ENCODE measurements around the gene OSBPL6. TPM values are rescaled to one million over a fixed set of nuclear protein-coding genes. Genes with fewer than 3 reads are reported as not detected.
"Not testable (repeated sequence)": the region's sequence is repeated elsewhere in the genome, so short reads cannot be mapped to it uniquely, and the experiment has no call there.

Gene OSBPL6
- total and polyA plus RNA-seq, 3 donors from 2014 or later, result 1.7 to 3.8 (median 2.6) TPM

DNA sequence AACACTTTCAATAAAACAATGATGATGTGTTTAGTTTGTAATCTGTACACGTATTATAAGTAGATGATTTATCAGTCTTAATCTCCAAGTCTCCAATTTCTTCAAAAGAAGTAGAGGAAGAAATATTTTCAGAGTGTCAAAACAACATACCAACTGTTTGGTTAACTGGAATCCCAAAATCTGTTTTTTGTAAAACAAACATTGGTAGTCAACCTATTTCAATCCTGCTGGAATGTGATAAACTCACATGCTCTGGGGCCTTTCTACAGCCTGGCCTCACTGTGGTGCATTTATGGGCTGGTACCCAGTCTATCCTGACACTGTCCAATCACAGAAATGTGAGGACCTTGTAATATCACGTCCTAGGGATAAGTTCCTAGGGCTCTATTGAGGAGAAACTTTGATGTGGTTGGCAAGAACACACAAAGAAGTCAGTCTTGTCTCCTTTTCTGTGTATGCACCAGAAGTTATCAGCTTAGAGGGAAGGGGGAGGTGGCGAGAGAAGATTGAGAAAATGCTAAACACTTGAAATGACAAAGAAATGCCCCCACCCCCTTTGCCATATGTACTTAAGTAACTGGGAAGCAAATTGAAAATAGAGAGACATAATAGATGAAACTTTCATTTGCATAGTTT is 209.5 kb downstream of the OSBPL6 start:
- H3K9me3 ChIP-seq, result no peaks in the 10 kb centered on the region
- intact Hi-C loops (cut with DNase I; ENCODE audit: low total_unique reads), result no loop called here
- TF ChIP-seq, protein P1, sequence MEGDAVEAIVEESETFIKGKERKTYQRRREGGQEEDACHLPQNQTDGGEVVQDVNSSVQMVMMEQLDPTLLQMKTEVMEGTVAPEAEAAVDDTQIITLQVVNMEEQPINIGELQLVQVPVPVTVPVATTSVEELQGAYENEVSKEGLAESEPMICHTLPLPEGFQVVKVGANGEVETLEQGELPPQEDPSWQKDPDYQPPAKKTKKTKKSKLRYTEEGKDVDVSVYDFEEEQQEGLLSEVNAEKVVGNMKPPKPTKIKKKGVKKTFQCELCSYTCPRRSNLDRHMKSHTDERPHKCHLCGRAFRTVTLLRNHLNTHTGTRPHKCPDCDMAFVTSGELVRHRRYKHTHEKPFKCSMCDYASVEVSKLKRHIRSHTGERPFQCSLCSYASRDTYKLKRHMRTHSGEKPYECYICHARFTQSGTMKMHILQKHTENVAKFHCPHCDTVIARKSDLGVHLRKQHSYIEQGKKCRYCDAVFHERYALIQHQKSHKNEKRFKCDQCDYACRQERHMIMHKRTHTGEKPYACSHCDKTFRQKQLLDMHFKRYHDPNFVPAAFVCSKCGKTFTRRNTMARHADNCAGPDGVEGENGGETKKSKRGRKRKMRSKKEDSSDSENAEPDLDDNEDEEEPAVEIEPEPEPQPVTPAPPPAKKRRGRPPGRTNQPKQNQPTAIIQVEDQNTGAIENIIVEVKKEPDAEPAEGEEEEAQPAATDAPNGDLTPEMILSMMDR (IDR thresholded peaks at IDR 0.05), result no peak
- TF ChIP-seq POLR2A (IDR thresholded peaks at IDR 0.05), result no peak
- DNase-seq, result no peak
- no peaks in the 10 kb centered on the region for H3K27me3 ChIP-seq
- no peak overlapping the region for H3K27ac ChIP-seq
- no peak overlapping the region for H3K4me3 ChIP-seq
- WGBS, 2 donors, result 61 to 70% methylated on average over 3 of the region's 3 CpGs
- H3K4me1 ChIP-seq, result no peaks in the 10 kb centered on the region
- no peaks in the 10 kb centered on the region for H3K36me3 ChIP-seq (ENCODE audit: low read depth, missing control alignments)

DNA sequence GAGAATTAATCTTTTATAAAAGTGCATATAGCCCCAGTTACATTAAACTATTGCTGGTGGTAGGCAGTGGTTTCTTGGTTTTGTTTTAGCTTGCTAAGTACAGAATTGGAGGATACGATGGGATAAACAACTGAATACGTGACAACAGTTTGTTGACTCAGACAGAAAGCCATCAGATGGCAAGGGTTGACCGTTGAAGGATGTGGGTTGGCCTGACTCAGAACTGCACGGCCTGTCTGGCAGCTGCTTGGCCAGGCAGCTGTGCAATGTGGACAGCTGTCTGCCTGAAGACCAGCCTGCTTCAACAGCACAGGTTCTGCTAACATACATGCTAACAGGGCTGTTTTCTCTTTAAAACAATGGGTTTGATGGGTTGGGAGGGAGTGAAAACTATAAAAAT is 210.1 kb downstream of the OSBPL6 start:
- H3K27ac ChIP-seq, result no peak overlapping the region
- H3K4me3 ChIP-seq, result no peak overlapping the region
- no peaks in the 10 kb centered on the region for H3K36me3 ChIP-seq (ENCODE audit: low read depth, missing control alignments)
- TF ChIP-seq, protein P1 (IDR thresholded peaks at IDR 0.05), result no peak
- TF ChIP-seq POLR2A (IDR thresholded peaks at IDR 0.05), result no peak
- no peaks in the 10 kb centered on the region for H3K9me3 ChIP-seq
- intact Hi-C loops (cut with DNase I; ENCODE audit: low total_unique reads), result no loop called here
- H3K4me1 ChIP-seq, result no peaks in the 10 kb centered on the region
- WGBS, 2 donors, result 49 to 52% methylated on average over 4 of the region's 4 CpGs
- no peak for DNase-seq
- H3K27me3 ChIP-seq, result no peaks in the 10 kb centered on the region

DNA sequence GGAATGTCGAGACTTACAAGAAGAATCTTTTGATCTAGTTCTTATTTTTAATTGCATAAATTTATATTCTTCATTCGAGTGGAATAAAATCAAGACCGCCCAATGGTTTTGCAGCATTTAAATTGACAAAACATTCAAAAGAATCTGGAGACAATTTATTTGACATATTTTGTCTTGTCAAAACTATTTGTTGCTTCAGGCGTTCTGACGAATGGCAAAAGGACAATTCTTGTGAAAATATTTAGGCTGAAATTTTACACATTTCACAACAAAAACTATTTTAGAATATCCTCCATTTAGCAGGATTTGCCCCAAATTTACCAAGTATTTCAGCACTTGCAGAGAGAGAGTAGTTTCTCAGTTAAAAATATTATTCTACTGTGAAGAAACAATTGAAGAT is 214.9 kb downstream of the OSBPL6 start:
- Histone ChIP-seq H3K36me3 (ENCODE audit: low read depth, missing control alignments) (no peaks in the 10 kb centered on the region), H3K4me3 (no peak overlapping the region), H3K9me3 (no peaks in the 10 kb centered on the region), H3K4me1 (no peaks in the 10 kb centered on the region), H3K27me3 (no peaks in the 10 kb centered on the region), H3K27ac (no peak overlapping the region)
- 90 to 91% methylated on average over 5 of the region's 5 CpGs for WGBS, 2 donors
- DNase-seq, result no peak
- intact Hi-C loops (cut with DNase I; ENCODE audit: low total_unique reads), result no loop called here
- TF ChIP-seq, protein P1 (IDR thresholded peaks at IDR 0.05), result no peak
- no peak for TF ChIP-seq POLR2A (IDR thresholded peaks at IDR 0.05)

DNA sequence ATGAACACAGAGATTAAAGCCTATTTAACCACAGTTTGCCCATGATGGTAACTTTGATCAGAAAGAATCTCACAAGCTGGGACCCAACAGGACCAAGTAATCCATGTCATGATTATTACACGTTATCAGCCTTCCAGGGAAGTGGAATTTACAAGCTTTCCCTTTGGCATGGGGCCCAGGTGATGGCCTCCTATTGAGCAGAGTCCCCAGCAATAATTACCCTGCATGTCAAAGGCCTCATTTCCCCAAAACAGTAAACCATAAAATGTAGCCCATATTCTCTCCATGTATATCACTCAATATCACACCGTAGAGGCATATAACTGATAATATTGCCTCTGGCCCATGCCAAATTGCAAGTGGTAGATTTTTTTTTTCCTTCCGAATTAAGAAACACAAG is 217.7 kb downstream of the OSBPL6 start:
- WGBS, 2 donors, result 48 to 52% methylated on average over 3 of the region's 3 CpGs
- Histone ChIP-seq H3K4me3 (no peak overlapping the region), H3K9me3 (no peaks in the 10 kb centered on the region), H3K4me1 (peaks cover 7% of the 10 kb centered on the region), H3K36me3 (ENCODE audit: low read depth, missing control alignments) (no peaks in the 10 kb centered on the region), H3K27ac (no peak overlapping the region), H3K27me3 (no peaks in the 10 kb centered on the region)
- intact Hi-C loops (cut with DNase I; ENCODE audit: low total_unique reads), result no loop called here
- TF ChIP-seq POLR2A (IDR thresholded peaks at IDR 0.05), result no peak
- TF ChIP-seq, protein P1 (IDR thresholded peaks at IDR 0.05), result no peak
- no peak for DNase-seq

DNA sequence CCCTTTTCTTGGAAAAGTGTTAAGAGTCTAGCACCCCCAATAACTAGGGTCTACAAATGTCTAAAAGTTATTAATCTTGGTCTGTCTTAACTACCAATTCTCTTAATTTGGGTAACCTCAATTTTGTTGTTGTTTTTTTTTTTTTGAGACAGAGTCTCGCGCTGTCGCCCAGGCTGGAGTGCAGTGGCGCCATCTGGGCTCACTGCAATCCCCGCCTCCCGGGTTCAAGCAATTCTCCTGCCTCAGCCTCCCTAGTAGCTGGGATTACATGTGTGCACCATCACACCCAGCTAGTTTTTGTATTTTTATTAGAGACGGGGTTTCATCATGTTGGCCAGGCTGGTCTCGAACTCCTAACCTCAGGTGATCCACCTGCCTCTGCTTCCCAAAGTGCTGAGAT is 218.1 kb downstream of the OSBPL6 start:
- H3K27me3 ChIP-seq; DNase-seq; H3K36me3 ChIP-seq (ENCODE audit: low read depth, missing control alignments); H3K4me3 ChIP-seq; H3K4me1 ChIP-seq; intact Hi-C loops (cut with DNase I; ENCODE audit: low total_unique reads); H3K9me3 ChIP-seq; H3K27ac ChIP-seq: not testable (repeated sequence)
- 70 to 85% methylated on average over 8 of the region's 8 CpGs for WGBS, 2 donors
